Upper lobe of left lung (tissue), 6 donors: ENCODE data around the gene EXPH5. TPM values are rescaled to one million over a fixed set of nuclear protein-coding genes. Genes with fewer than 3 reads are reported as not detected.
"Not testable (repeated sequence)": the region's sequence is repeated elsewhere in the genome, so short reads cannot be mapped to it uniquely, and the experiment has no call there.

Experiments
- ATAC-seq, 2 donors: fragments of 200-7000 bp; cut with Tn5 transposase; one replicate each; pipeline ENCODE4 v1.9.1; 2022; ENCODE audit warnings: mild to moderate bottlenecking in 2 of 2, moderate library complexity in 2 of 2; ENCODE audit not compliant: low FRiP score in 2 of 2
- DNase-seq, 2 donors: peaks; one replicate each; pipeline ENCODE4 v3.0.0-alpha.2; 2019 to 2020
- H3K27ac ChIP-seq, 4 donors: fragments of 200-600 bp; sonication (generic); one replicate each; pipeline ENCODE4 v1.5.1; 2016 to 2019
- H3K27me3 ChIP-seq, 4 donors: fragments of 200-600 bp; sonication (generic); one replicate each; pipeline ENCODE4 v1.5.1; 2017 to 2019
- H3K36me3 ChIP-seq, 4 donors: fragments of 200-600 bp; sonication (generic); one replicate each; pipeline ENCODE4 v1.5.1; 2016 to 2019
- H3K4me1 ChIP-seq, 4 donors: fragments of 200-600 bp; sonication (generic); one replicate each; pipeline ENCODE4 v1.5.1; 2018 to 2019
- H3K4me3 ChIP-seq, 4 donors: fragments of 200-600 bp; sonication (generic); one replicate each; pipeline ENCODE4 v1.5.1; 2017 to 2019; ENCODE audit warnings: mild to moderate bottlenecking in 2 of 4, moderate library complexity in 1 of 4
- H3K9me3 ChIP-seq, 4 donors: fragments of 200-600 bp; sonication (generic); one replicate each; pipeline ENCODE4 v1.5.1; 2018 to 2019
- EP300 ChIP-seq, 4 donors: sonication (generic); formaldehyde crosslinking; IDR thresholded peaks; one replicate each; pipeline ENCODE4 v1.5.1; 2017; ENCODE audit warnings: antibody characterized with exemption in 4 of 4, control low read depth in 2 of 4
- POLR2A ChIP-seq, 4 donors: fragments of 450-650 bp; IDR thresholded peaks; one replicate each; pipeline ENCODE4 v1.5.1; 2016 to 2017; ENCODE audit warnings: antibody characterized with exemption in 4 of 4, mild to moderate bottlenecking in 2 of 4
- POLR2AphosphoS5 ChIP-seq, 2 donors: sonication (generic); formaldehyde crosslinking; IDR thresholded peaks; one replicate each; pipeline ENCODE4 v1.5.1; 2017; ENCODE audit warnings: antibody characterized with exemption in 2 of 2
- WGBS, 2 donors: methylation state at CpG; one replicate each; pipeline ENCODE4 v1.1.5; 2017 to 2018; 5-methylcytosine and 5-hydroxymethylcytosine counted together
- total RNA-seq, 6 donors: library from RNA; depleted of rRNA in 4 of 6; stranded (reverse); fragments of >200 nt in 4 of 6; gene quantifications; one replicate each; pipeline versions ENCODE4 v1.1.0 to v1.2.1, GENCODE V29; 2016 to 2021
- TF ChIP-seq, protein P1 (sequence below), 6 experiments: fragments of 450-650 bp in 4 of 6; fragments of 200-600 bp in 2 of 6; sonication (generic) in 2 of 6; IDR thresholded peaks; one replicate each; pipeline ENCODE4 v1.5.1; 2016 to 2019; ENCODE audit warnings: antibody characterized with exemption in 6 of 6
- donor health status: DM: no; HTN: no; CAD: no; lungs with moderate emphysema.
- donor health status: DM: no; HTN: yes; CAD: no; lungs with severe emphysema.

The EXPH5 gene
- total RNA-seq, 6 donors from 2014 or later = 12.8 to 47.0 (median 28.3) TPM

DNA sequence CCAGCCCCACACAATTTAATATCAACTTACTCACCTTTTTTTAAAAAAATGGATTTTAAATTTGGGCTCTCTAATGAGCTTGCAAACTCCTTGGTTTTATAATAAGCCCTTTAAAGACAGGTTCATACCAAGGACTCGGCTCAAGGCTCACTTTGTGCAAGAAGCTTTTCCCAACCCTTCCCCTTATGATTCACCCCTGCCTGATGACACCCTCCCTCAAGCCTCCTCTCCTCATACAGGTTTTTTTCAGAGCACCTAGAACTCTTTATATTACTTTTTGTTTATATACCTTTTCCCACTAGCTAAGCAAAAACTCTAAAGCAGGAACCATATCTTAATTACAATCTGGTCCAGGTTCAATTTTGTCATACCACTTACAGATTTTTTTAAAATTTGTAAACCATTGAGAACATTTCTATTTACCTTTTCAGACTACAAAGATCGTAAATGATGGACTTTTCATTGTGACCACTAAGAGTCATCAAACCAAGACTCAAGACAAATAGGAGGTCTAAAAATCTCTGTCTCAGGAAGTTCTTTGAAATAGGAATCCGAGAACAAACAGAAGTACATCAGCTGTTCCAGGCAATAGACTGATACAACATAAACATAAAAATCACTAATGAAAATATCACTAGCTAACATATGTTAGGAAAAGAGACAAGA is 13.1 kb upstream of the EXPH5 start:
- DNase-seq = no peak
- no peak overlapping the region for H3K4me3 ChIP-seq
- TF ChIP-seq POLR2AphosphoS5 (IDR thresholded peaks at IDR 0.05) (no peak), POLR2A (IDR thresholded peaks at IDR 0.05) (no peak), EP300 (IDR thresholded peaks at IDR 0.05) (no peak)
- TF ChIP-seq, protein P1, sequence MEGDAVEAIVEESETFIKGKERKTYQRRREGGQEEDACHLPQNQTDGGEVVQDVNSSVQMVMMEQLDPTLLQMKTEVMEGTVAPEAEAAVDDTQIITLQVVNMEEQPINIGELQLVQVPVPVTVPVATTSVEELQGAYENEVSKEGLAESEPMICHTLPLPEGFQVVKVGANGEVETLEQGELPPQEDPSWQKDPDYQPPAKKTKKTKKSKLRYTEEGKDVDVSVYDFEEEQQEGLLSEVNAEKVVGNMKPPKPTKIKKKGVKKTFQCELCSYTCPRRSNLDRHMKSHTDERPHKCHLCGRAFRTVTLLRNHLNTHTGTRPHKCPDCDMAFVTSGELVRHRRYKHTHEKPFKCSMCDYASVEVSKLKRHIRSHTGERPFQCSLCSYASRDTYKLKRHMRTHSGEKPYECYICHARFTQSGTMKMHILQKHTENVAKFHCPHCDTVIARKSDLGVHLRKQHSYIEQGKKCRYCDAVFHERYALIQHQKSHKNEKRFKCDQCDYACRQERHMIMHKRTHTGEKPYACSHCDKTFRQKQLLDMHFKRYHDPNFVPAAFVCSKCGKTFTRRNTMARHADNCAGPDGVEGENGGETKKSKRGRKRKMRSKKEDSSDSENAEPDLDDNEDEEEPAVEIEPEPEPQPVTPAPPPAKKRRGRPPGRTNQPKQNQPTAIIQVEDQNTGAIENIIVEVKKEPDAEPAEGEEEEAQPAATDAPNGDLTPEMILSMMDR (IDR thresholded peaks at IDR 0.05) = no peak
- H3K9me3 ChIP-seq = no peaks in the 10 kb centered on the region
- no peak overlapping the region for H3K27ac ChIP-seq
- no peak for ATAC-seq
- H3K36me3 ChIP-seq = no peaks in the 10 kb centered on the region
- 59 to 76% methylated on average over 3 of the region's 3 CpGs for WGBS, 2 donors
- H3K4me1 ChIP-seq = no peaks in the 10 kb centered on the region
- H3K27me3 ChIP-seq = no peaks in the 10 kb centered on the region

DNA sequence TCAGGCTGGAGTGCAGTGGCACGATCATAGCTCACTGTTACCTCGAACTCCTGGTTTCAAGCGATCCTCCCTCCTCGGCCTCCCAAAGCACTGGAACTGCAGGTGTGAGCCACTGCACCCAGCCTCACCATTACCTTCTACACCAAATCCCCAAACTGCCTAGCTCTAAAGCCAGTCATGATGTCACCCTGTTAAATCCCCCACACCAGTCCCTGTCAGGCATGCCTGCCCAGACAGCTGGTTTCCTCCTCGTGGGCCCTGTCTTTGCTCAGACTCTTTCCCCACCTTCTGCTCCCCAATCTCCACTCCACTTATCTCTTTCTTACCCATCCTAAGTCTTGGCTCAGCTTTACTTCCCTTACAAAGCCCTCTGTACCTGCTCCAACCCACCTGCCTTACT is 12.5 kb upstream of the EXPH5 start:
- DNase-seq = no peak
- H3K36me3 ChIP-seq = no peaks in the 10 kb centered on the region
- H3K27ac ChIP-seq = no peak overlapping the region
- no peaks in the 10 kb centered on the region for H3K4me1 ChIP-seq
- H3K9me3 ChIP-seq = no peaks in the 10 kb centered on the region
- H3K4me3 ChIP-seq = no peak overlapping the region
- no peak for ATAC-seq
- WGBS, 2 donors = 73 to 80% methylated on average over 5 of the region's 5 CpGs
- no peaks in the 10 kb centered on the region for H3K27me3 ChIP-seq
- TF ChIP-seq POLR2AphosphoS5 (IDR thresholded peaks at IDR 0.05) (no peak), POLR2A (IDR thresholded peaks at IDR 0.05) (no peak), EP300 (IDR thresholded peaks at IDR 0.05) (no peak)
- TF ChIP-seq, protein P1 (IDR thresholded peaks at IDR 0.05) = no peak

DNA sequence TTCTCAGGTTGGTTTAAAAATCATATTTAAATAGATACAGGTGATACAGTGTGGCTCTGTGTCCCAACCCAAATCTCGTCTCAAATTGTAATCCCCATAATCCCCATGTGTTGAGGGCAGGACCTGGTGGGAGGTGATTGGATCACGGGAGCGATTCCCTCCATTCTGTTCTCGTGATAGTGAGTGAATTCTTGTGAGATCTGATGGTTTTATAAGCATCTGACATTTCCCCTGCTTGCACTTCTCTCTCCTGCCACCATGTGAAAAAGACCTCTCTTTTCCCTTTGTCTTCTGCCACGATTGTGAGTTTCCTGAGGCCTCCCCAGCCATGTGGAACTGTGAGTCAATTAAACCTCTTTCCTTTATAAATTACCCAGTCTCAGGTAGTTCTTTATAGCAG is 9.2 kb upstream of the EXPH5 start:
- not testable (repeated sequence) for H3K9me3 ChIP-seq, DNase-seq, H3K4me1 ChIP-seq, ATAC-seq, H3K4me3 ChIP-seq, H3K27me3 ChIP-seq, H3K36me3 ChIP-seq, H3K27ac ChIP-seq
- WGBS, 2 donors = 70 to 71% methylated on average over 5 of the region's 5 CpGs

DNA sequence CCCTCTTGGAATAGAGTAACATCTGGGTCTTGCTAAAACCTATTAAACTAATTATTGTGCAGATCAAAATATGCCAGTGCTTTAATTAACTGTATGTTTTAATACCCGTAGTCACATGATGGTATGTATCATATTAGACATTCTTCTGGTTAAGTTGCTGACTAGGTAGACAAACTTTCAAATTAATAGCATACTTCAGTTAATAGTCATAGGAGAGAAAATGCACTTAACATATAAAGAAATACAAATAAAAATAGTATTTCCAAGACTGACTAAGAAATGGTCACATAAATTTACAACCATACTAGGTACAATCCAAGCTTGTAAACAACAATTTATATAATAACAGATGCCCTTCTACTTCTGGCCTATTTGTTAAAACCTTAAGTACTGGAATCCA is 7.6 kb upstream of the EXPH5 start:
- Histone ChIP-seq H3K4me3 (no peak overlapping the region), H3K27me3 (no peaks in the 10 kb centered on the region), H3K9me3 (no peaks in the 10 kb centered on the region), H3K27ac (no peak overlapping the region), H3K36me3 (no peaks in the 10 kb centered on the region), H3K4me1 (no peaks in the 10 kb centered on the region)
- TF ChIP-seq, protein P1 (IDR thresholded peaks at IDR 0.05) = no peak
- TF ChIP-seq EP300 (IDR thresholded peaks at IDR 0.05) = no peak
- no peak for TF ChIP-seq POLR2AphosphoS5 (IDR thresholded peaks at IDR 0.05)
- no peak for TF ChIP-seq POLR2A (IDR thresholded peaks at IDR 0.05)
- WGBS, 2 donors = 89 to 91% methylated on average over 1 of the region's 1 CpG
- ATAC-seq = no peak
- DNase-seq = no peak

DNA sequence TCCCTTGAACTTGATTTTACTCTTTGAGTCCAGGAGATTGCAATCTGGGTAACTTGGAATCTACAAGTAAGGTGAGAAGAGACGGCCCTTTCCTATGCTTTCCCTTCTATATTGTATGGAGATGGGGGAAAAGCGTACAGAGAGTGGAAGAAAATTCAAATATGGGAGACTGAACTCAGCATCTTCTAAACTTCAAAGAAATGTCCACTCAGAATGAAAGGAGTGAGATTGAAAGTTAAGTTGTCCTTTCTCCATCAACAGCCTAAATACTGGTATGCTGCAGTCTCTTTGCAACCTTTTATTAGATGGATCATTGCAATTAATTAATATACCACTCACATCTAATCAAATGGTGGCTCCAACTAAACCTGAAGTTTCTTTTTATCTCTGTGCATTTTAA is 6.4 kb upstream of the EXPH5 start:
- Histone ChIP-seq H3K4me3 (no peak overlapping the region), H3K27me3 (no peaks in the 10 kb centered on the region), H3K9me3 (no peaks in the 10 kb centered on the region), H3K4me1 (no peaks in the 10 kb centered on the region), H3K27ac (no peak overlapping the region), H3K36me3 (no peaks in the 10 kb centered on the region)
- ATAC-seq = no peak
- TF ChIP-seq POLR2AphosphoS5 (IDR thresholded peaks at IDR 0.05) = no peak
- no peak for TF ChIP-seq EP300 (IDR thresholded peaks at IDR 0.05)
- no peak for TF ChIP-seq POLR2A (IDR thresholded peaks at IDR 0.05)
- TF ChIP-seq, protein P1 (IDR thresholded peaks at IDR 0.05) = no peak
- DNase-seq = no peak
- 95 to 97% methylated on average over 2 of the region's 2 CpGs for WGBS, 2 donors
